HPDE6-E6E7 (cell line): ENCODE data around the gene TFB1M.
A peak's percentile ranks its signal among the peaks of the same experiment; 100 is the strongest.
"Not testable (repeated sequence)": the region's sequence is repeated elsewhere in the genome, so short reads cannot be mapped to it uniquely, and the experiment has no call there.

ENCODE experiments used
- DNase-seq: peaks from one replicate; pipeline ENCODE4 v3.0.0; 2011; ENCODE audit warnings: missing footprints; ENCODE audit errors: extremely low spot score

Gene TFB1M

DNA sequence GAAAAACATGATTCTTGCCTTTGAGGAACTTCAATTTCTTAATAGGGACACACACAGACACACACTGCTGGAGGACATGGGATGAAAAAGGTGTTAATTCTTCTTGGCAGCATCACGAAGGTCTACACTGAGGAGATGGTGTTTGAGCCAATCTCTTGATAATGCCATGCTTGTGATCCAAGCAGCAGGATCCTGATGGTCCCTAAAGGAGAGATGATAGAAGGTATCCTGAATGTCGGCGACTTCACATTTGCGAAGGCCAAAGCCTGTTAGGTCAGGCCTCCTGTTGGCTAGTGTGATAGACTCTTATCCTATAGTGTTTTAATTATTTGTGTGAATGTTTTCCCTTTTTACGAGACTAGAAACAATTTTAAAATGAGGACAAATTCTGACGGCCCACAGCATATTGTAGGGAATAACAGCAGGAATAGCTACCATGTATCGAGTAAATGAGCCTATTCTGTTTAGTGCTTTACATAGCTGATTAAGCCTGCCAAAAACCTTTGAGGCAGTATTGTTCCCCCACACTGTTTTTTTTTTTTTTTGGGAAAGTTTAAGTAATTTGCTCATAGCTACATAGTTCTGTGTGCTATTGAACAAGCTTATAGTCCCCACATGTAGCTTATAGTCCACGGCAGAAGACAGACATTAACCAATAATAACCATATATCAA lies 15.3 kb upstream of the TFB1M start:
- no peak for DNase-seq

DNA sequence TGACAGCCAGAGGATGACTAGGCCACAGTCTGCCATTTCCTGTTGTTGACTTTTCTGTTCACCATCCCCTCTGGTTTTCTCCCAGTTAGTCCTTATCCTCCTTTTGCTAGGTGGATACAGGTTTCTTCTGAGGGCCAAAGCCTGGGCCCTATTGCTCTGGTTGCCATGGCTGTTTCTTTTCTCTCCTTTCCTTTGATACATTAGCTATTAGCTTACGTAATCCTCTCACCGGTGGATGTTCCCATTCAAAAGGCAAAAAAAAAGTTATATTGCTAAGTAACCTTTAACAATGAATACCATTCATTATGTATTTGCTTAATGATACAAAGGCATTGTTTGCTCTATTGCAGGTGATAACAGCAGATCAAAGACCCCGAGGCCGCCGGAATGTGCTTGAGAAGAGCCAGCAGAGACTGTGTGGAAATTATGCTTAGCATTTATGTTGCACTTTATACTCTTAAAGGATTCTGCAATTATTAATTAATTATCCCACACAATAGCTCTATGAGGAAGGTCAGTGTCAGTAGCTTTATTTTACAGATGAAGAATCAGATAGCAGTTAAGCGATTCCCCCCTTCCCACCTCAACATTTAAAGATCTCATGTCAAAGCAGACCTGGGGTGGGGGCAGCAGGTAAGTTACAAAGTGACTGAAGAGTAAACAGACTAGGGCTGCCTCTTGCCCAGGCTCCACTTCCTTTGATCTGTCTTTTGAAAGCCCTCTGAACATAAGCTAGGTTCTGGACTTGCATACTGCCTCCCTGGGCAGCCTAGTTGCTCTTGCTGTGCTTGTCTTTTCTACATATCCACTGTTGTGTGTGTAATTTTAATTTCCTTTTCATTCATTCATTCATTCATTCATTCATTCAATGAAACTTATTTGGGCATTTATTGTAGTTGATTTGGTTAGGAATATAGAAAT lies 14.5 kb upstream of the TFB1M start:
- DNase-seq = no peak

DNA sequence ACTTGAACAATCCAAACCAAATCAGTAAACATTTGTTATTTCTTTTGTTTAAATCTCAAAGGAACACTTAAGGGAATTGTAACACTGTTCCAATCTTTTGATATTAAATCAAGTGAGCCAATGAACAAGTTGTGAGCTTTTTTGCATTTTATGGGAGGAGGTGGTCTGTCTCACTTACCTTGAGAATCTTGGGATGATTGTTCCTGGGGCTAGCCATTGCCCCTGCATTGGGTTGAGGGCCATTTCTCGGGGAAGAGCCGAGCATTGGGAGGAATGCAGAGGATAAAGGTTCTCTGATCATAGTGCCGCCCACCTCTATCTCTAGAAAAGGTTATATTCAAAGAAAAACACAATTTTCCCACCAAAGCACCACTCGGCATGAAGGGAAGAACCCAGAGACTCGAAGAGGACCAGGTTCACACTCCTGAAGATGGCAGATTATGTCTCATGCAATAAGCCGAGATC lies 13.8 kb upstream of the TFB1M start:
- no peak for DNase-seq

DNA sequence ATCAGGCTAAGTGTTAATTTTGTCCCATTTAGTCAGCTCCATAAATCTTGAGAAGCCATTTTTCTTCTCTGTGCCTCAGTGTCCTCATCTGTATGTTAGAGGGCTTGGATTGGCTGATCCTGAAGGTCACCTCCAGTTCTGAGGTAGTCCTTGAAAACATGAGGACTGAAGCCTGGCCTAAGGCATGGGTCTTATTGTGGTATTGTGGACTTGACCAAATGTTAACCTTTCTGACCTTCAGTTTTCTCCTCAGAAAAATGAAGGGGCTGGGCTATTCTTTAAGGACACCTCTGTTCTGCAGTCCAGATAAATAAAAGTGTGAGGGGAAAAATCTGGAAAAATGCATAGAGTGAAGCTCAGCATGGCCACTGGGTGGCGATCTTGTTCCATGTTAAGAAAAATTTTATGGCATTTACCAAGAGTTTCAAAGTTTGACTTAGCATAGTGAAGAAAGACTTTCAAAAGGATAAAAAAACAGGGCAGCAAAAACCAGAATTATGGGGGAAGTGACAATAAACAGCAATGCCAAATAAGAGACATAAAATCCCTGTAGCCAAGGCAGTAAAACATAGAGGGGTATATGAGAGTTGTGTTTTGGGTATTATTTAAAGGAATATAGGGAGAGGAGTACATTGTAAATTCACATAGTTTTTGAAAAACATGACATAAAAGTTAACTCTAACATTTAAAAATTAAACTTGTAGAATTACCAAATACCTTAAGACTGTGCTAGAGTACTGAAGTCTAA lies 13.2 kb upstream of the TFB1M start:
- no peak for DNase-seq

DNA sequence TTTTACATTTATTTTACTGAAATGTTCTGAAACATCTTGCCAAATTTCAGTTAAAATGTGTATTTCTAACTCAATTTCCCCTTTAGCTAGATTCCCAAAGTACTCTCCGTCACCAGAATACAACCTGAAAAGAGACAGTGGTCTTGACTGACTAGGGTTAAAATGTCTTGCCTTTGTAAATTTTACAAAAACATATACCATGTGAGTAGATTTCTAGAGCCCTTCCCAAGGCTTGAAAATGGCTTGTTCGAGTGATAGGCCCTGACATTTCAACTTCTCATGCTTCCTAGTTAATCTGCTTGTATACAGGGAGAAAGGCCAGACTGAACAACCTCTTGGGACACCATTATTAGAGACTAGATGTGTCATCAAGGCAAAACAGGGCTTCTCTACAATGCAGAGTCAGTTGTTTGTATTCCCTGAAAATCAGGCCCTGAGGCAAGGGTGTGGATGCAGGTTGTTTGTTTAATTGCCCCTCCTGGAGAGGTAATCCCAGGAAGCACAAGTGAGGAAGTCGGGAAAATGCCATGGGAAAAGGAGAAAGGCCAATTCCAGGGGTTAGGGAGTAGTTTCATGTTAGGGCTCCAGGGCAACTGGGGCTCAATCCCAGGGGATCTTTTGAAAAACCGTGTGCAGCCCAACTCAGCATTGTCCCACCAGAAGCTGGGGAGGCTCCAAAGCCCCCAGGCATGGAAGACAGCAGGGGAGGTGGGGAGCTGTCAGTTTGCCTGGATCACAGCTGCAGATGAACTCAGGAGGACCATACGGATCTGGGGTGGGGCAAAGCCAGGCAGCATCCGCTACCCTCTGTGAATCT lies 11.6 kb upstream of the TFB1M start:
- no peak for DNase-seq

DNA sequence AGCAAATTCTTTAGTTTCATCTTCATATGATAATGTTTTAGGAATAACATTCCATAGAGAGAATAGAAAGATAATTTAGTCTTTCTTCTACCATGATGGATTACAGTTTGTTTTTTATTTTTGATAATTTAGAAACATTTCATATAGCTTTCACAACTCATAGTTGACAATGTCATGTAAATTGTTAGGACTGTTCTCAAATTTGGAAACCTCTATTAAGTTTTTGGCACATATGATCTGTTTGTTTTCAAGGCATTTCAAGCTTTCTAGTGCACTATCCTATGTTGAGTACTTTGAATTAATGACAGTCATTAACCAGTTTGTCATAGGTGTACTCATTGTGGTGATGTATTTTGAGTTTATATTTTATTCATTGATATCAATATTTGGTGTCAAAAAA lies 10.7 kb upstream of the TFB1M start:
- no peak for DNase-seq

DNA sequence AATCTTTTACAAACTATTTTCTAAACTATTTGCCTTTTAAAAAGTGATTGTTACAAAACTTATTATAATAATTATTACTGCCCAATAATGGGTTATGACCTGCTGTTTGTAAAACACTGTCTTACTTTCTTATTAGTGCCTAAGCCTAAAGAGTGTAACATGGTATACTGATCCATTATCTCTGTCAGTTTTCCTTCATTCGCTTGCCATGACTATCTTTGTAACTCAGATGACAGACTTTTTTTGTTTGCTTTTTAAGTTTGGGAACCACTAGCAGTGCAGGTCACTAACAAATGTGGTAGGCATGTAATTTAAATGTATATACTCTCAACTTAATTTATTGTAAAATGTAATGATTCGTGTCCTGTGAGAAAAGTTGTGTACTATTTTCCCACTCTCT lies 9.9 kb upstream of the TFB1M start:
- DNase-seq = no peak

DNA sequence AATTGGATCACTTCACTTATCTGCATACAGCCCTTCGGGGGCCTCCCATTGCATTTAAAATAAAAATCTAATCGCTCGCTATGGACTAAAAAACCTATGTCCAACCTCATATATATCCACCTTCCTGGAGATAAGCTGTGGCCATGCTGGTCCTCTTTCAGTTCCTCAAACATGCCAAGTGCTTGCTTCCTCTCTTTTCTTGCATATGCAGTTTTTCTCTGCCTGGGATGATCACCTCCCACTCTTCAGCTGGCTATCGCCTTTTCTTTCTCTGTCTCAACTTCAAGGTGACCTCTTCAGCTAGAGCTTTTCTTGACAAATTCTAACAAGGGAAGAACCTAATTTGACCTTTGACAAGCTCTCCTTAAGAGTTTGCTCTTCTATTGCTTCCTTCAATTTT lies 5.6 kb upstream of the TFB1M start:
- DNase-seq = no peak

DNA sequence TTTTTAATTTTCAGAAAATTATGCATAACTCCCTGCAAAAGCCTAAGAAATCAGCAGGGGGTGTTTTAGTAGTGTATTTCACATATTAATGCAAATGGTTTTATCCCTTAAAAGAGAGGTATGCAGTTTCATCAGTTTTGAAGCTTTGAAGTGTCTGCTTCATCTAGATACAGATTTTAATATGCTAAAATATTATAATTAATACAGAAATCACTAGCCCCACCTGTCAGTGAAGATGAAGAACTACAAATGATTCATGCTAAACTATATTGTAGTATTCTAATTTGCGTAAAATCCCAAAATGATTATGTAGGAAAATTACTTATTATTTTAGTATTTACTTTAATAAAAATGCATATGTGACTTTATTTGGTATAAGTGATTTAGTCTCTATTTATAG lies 2.9 kb upstream of the TFB1M start:
- DNase-seq = no peak

DNA sequence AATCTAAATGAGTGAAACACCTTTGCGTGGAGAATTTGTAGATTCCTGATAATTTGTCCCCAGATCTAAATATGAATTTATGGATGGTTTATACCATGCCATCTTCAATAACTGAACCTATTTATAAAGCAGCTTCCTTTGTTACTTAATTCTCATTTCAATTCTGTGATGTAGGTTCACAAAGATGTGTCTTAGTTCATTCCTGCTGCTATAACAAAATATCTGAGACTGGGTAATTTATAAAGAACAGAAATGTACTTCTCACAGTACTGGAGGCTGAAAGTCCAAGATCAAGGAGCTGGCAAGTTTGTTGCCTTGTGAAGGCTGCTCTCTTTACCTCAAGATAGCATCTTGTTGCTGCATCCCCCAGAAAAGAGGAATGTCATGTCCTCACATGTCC lies 2.1 kb upstream of the TFB1M start:
- no peak for DNase-seq

DNA sequence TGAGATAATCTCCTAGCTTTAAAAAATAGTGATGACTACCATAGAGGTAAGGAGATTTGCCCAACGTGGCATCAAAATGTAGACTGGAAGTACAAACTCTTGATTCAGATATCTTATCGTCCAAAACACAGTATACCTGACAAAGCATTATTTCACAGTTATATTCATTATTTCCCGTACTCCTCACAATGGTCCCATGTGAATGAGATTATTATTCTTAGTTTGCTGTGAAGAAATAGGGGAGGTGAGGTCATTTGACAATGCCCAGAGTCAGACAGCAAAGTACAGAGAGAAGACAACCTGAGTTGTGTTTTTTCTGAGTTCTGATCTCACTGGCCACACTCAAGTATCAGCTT lies 1.2 kb upstream of the TFB1M start:
- no peak for DNase-seq

DNA sequence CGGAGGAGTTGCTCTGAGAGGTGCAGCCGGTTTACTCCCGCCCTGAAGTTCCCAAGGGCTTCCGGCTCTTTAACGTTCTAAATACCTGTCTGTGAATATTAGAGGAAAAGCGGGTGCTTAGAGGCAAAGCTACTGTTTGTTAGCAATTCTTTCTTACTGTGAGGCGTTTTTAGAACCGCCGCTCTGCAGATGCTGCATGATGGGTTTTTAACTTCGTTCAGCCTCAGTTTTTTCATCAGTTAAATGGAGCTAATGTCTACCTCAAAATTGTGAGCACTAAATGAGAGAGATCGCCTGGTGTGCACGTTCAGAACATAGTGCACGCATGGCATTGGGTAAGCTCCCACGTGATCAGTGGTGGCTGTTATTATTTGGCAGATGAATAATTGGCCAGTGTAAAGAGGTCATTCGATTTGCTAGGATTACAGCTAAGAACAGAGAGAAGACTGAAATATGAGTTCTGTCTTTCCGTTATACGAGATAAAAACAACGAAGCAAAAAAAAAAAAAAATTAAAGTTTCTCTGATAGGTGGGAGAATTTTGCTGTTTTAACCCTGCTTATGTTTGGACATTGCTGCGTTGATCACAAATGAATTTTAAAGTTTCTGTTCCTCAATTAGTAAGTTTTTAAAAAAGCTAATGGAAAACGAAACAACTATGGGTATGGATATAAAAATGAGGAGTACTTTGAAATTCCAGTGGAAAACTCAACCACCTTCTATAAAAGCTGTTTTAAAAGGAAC lies 660 bp upstream of the TFB1M start:
- DNase-seq = peak; percentile 33

DNA sequence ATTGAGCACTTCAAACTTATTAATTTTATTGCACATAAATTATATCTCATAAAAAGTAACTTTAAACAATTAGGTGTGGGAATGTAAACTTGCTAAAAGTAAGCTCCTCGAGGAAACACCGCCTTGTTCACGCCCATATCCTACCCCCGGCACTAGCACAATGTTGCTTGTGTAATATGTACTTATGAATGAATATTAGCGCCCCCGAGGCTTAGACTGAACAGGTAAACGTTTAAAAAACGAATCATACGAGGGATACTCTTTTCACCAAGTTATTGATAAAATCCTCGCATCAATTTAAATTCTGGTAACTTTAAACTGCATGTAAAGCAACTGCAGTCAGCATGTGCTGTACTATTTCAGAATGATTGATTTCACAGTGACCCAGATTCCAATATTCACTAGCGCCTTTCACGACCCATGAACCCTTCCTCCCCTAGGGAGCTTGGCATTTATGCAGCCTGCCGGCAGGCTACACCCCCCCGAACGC lies 637 bp downstream of the TFB1M start:
- DNase-seq = no peak

DNA sequence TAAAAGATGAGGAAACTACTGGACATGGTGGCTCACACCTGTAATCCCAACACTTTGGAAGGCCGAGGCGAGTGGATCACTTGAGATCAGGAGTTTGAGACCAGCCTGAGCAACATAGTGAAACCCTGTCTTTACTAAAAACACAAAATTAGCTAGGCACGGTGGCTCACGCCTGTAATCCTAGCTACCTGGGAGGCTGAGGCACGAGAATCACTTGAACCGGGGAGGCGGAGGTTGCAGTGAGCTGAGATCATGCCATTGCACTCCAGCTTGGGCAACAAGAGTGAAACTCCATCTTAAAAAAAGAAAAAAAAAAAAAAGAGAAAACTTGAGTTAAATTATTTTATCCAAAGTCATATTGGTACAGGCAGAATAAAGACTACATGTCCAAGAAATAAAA lies 1.3 kb downstream of the TFB1M start:
- not testable (repeated sequence) for DNase-seq

DNA sequence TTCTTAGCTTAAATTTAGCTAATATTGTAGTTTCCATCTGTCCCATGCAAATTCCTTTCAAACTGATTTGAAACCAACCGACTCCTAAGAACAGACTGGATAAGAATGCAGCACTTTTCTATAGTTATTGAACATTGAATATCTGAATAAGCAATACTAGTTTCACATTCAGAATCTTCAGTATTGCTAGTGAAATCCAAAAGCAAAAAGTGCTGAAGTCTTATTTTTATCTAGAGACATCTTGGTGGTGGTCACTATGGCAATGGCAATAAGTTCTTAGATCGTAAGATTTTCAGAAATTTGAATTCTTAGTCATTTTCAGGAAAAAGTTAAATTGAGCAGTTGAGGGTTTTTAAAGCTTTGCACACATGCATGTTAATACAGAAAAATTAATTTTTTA lies 2.7 kb downstream of the TFB1M start:
- DNase-seq = no peak

DNA sequence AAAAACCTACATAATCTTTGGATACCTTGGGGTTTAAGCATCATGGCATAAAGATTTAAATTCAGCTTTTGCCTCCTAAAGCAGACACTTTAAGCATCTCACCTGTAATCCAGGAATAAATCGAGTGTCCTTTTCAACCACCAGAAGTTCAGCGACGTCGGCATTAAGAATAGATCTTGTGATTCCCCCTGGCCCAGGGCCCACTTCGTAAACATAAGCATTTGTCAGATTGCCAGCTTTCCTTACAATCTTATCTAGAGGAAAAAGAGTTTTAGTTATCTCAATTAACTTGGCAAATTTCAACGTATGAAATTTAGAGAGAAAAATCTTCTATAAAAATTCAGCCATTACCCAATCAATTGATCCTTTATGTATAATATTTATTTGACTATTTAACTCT lies 3.2 kb downstream of the TFB1M start:
- no peak for DNase-seq

DNA sequence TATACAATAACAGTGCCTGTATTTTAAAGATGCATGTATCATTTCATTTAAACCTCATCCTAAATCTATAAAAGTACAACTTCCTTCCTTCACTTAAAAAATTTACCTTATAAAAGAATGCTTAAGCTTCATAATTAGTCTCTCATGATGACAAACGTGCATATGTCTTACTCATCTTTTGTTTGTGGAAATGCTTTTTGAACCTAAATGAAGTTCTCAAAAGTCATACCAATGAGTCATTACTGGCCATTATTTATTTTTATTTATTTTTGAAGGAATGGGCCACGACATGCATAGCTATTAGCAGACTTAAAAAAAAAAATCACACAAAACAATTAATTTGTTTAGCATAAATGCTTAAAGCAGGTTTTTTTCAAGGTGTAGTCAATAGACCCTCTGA lies 3.7 kb downstream of the TFB1M start:
- DNase-seq = no peak

DNA sequence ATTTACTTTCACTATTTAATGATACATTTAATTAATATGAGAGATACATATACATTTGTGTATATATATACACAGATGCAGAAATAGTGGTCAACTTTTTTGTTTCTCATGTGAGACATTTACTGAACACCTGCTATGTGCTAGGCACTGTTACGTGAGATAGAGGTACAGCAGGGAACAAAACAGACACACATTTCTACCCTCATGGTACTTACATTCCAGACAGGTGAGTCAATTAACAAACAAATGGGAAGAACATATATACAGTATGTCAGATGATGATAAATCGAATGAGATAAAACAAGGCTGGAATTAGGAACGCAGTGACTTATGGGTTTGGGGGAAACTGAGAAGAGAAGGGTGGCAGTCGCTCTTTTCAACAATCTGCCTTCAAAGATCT lies 5.1 kb downstream of the TFB1M start:
- no peak for DNase-seq

DNA sequence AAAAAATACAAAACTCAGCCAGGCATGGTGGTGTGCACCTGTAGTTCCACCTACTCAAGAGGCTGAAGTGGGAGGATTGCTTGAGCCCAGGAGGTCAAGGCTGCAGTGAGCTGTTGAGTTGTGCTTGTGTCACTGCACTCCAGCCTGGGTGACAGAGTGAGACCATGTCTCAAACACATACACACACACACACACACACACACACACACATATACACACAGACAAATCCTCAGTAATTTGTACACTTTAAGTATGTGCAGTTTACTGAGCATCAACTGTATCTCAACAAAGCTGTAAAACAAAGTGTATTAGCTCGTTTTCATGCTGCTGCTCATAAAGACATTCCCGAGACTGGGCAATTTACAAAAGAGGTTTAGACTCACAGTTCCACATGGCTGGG lies 7.3 kb downstream of the TFB1M start:
- DNase-seq = no peak

DNA sequence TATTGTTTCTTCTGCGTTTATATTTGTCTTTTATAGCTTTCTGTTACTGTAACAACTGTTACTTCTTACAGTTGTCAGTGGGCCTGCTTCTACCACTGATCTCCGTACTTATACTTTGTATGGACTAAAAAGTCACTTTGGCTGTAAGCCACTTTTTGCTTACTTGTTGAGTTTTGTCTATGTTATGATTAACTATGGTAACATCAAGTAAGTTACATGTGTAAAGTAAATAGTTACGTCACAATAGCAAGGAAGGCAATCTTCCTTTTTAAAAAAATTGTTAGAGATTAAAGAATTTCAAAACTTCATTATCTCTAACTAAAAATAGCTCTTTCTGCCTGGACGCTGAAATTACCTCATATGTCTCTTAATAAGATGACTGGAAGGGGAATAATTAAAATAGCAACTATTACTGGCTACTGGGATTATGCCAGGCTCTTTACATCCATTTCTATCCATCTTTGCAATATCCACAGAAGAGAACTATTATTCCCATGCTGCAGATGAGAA lies 10.9 kb downstream of the TFB1M start:
- no peak for DNase-seq

DNA sequence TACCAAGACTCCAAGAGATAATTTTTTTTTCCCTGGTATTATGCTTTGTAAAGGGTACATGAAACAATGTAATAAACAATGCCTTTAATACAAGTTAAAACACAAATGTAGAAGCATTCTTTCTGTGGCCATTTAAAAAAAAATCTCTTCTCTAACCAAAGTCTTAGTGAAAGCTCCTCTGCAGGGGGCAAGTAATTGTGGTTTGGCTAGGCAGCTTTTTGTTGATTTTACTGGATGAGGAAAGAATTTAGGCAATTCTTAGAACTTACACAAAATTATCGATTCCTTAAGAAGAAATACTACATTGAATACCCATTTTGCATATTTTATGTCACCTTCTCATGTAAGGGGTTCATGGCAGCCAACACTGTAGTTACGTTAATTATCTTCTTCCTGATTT lies 12.4 kb downstream of the TFB1M start:
- no peak for DNase-seq
